Type B pancreatic cell (in vitro differentiated cells): Measurements from ENCODE around the gene SRGN. TPM values are rescaled to one million over a fixed set of nuclear protein-coding genes. Genes with fewer than 3 reads are reported as not detected.

Experiments
- DNase-seq: peaks from one replicate; pipeline ENCODE4 v3.0.0; 2021; ENCODE audit warnings: mixed read lengths; ENCODE audit not compliant: unreplicated experiment; ENCODE audit errors: extremely low spot score
- H3K27ac Mint-ChIP-seq: 2 replicates; pipeline ENCODE4 v1.8.0; 2021; ENCODE audit warnings: mild to moderate bottlenecking, mixed read lengths
- H3K27me3 Mint-ChIP-seq: 2 replicates; pipeline ENCODE4 v1.8.0; 2021; ENCODE audit warnings: mixed read lengths
- H3K36me3 Mint-ChIP-seq: 2 replicates; pipeline ENCODE4 v1.8.0; 2021; ENCODE audit warnings: mixed read lengths
- H3K4me1 Mint-ChIP-seq: one replicate; pipeline ENCODE4 v1.8.0; 2021; ENCODE audit warnings: mixed read lengths; ENCODE audit not compliant: unreplicated experiment
- H3K4me3 Mint-ChIP-seq: 2 replicates; pipeline ENCODE4 v1.8.0; 2021; ENCODE audit warnings: mild to moderate bottlenecking, mixed read lengths
- H3K9me3 Mint-ChIP-seq: 2 replicates; pipeline ENCODE4 v1.8.0; 2021; ENCODE audit warnings: mixed read lengths
- total RNA-seq: library from RNA; stranded (reverse); gene quantifications from 2 replicates; pipeline ENCODE4 v1.2.1, GENCODE V29; 2021; ENCODE audit warnings: low replicate concordance
- TF ChIP-seq, protein P1 (sequence below): fragments of 200-600 bp; sonication (generic); conservative IDR thresholded peaks from 2 replicates; pipeline ENCODE4 v1.5.0; 2021; ENCODE audit warnings: antibody characterized with exemption, mild to moderate bottlenecking

The SRGN gene
- total RNA-seq, 1 donor from 2014 or later, result not detected

- Mint-ChIP-seq H3K9me3 (no peaks in the 10 kb centered on the region), H3K4me1 (no peaks in the 10 kb centered on the region), H3K4me3 (no peak overlapping the region), H3K27ac (no peak overlapping the region), H3K27me3 (peaks cover 3% of the 10 kb centered on the region), H3K36me3 (no peaks in the 10 kb centered on the region)
- DNase-seq, result no peak
- TF ChIP-seq, protein P1, sequence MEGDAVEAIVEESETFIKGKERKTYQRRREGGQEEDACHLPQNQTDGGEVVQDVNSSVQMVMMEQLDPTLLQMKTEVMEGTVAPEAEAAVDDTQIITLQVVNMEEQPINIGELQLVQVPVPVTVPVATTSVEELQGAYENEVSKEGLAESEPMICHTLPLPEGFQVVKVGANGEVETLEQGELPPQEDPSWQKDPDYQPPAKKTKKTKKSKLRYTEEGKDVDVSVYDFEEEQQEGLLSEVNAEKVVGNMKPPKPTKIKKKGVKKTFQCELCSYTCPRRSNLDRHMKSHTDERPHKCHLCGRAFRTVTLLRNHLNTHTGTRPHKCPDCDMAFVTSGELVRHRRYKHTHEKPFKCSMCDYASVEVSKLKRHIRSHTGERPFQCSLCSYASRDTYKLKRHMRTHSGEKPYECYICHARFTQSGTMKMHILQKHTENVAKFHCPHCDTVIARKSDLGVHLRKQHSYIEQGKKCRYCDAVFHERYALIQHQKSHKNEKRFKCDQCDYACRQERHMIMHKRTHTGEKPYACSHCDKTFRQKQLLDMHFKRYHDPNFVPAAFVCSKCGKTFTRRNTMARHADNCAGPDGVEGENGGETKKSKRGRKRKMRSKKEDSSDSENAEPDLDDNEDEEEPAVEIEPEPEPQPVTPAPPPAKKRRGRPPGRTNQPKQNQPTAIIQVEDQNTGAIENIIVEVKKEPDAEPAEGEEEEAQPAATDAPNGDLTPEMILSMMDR, result no peak
Measured at GRCh38 chr10:69096045-69096444, 8.1 kb downstream of the SRGN start.

GRCh38 chr10:69097729-69098128, 9.8 kb downstream of the SRGN start:
- DNase-seq, result no peak
- no peaks in the 10 kb centered on the region for H3K9me3 Mint-ChIP-seq
- peaks cover 14% of the 10 kb centered on the region for H3K27me3 Mint-ChIP-seq
- H3K4me1 Mint-ChIP-seq, result no peaks in the 10 kb centered on the region
- TF ChIP-seq, protein P1, result no peak
- no peak overlapping the region for H3K27ac Mint-ChIP-seq
- no peaks in the 10 kb centered on the region for H3K36me3 Mint-ChIP-seq
- H3K4me3 Mint-ChIP-seq, result no peak overlapping the region

- H3K27ac Mint-ChIP-seq, result no peak overlapping the region
- no peaks in the 10 kb centered on the region for H3K36me3 Mint-ChIP-seq
- TF ChIP-seq, protein P1, result no peak
- peaks cover 19% of the 10 kb centered on the region for H3K27me3 Mint-ChIP-seq
- no peak for DNase-seq
- no peaks in the 10 kb centered on the region for H3K9me3 Mint-ChIP-seq
- no peak overlapping the region for H3K4me3 Mint-ChIP-seq
- H3K4me1 Mint-ChIP-seq, result no peaks in the 10 kb centered on the region
Measured at GRCh38 chr10:69100136-69100872, 12.4 kb downstream of the SRGN start.

GRCh38 chr10:69101451-69102095, 13.7 kb downstream of the SRGN start:
- no peak for DNase-seq
- Mint-ChIP-seq H3K9me3 (no peaks in the 10 kb centered on the region), H3K4me3 (no peak overlapping the region), H3K27me3 (peaks cover 21% of the 10 kb centered on the region), H3K27ac (no peak overlapping the region), H3K36me3 (no peaks in the 10 kb centered on the region), H3K4me1 (no peaks in the 10 kb centered on the region)
- TF ChIP-seq, protein P1, result no peak

DNA sequence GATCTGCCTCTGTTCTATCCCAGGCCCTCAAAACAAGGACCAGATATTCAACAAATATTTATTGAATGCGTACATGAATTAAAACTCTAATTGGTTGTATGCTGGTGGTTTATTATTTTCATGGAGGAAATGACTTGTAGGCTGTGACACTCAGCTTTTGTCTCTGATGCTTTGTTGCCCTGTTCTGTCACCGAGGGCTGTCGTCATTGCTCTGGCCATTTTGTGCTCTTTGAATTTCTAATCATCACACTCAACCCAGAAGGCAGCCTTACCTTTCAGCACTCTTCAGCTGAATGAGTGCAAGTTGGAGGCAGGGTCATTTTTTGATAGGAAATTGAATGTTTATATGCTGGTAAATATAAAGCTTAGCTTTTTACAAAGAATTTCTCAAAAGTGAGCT, 14.5 kb downstream of the SRGN start:
- H3K9me3 Mint-ChIP-seq, result no peaks in the 10 kb centered on the region
- H3K4me1 Mint-ChIP-seq, result no peaks in the 10 kb centered on the region
- no peak for DNase-seq
- H3K27me3 Mint-ChIP-seq, result peaks cover 25% of the 10 kb centered on the region
- H3K36me3 Mint-ChIP-seq, result no peaks in the 10 kb centered on the region
- H3K27ac Mint-ChIP-seq, result no peak overlapping the region
- TF ChIP-seq, protein P1, result no peak
- H3K4me3 Mint-ChIP-seq, result no peak overlapping the region
